Effector memory CD8-positive, alpha-beta T cell (primary cell): Measurements from ENCODE around the gene ST6GALNAC1.

Source experiments
- ATAC-seq: fragments of 150-1000 bp; cut with Tn5 transposase; replicated peaks from 2 replicates; pipeline ENCODE4 v1.10.0; 2021; ENCODE audit warnings: mild to moderate bottlenecking, moderate library complexity
- DNase-seq, 3 experiments: peaks; one replicate each; pipeline ENCODE4 v3.0.0; 2021
- H3K27ac Mint-ChIP-seq, 2 donors: one replicate each; pipeline ENCODE4 v1.8.0; 2022; ENCODE audit warnings: mild to moderate bottlenecking in 2 of 2, mixed read lengths in 2 of 2, moderate library complexity in 2 of 2
- H3K27me3 Mint-ChIP-seq, 2 donors: one replicate each; pipeline ENCODE4 v1.8.0; 2022; ENCODE audit warnings: mixed read lengths in 2 of 2
- H3K36me3 Mint-ChIP-seq: one replicate; pipeline ENCODE4 v1.8.0; 2022; ENCODE audit warnings: mild to moderate bottlenecking, moderate library complexity, mixed read lengths; ENCODE audit not compliant: insufficient read depth
- H3K4me1 Mint-ChIP-seq, 2 donors: one replicate each; pipeline ENCODE4 v1.8.0; 2022; ENCODE audit warnings: low read depth in 2 of 2, mixed read lengths in 2 of 2
- H3K4me3 Mint-ChIP-seq, 2 donors: one replicate each; pipeline ENCODE4 v1.8.0; 2022; ENCODE audit warnings: mild to moderate bottlenecking in 2 of 2, mixed read lengths in 2 of 2, moderate library complexity in 2 of 2
- H3K9me3 Mint-ChIP-seq, 2 donors: one replicate each; pipeline ENCODE4 v1.8.0; 2022; ENCODE audit warnings: mixed read lengths in 2 of 2
- total RNA-seq, 9 experiments: gene quantifications; one replicate each; lab custom pipeline; 2026; lab: John Stamatoyannopoulos, UW

Gene ST6GALNAC1
- total RNA-seq = 0 to 5.5 (median 0.18) reads per million in 9 experiments

GRCh38 chr17:76643553-76644148 is at the start of gene ST6GALNAC1:
TSS of gene ST6GALNAC1 (minus strand) at chr17:76643757. CDS start at chr17:76643638, 119 bp downstream.
- peaks cover under 1 to 31% of the 10 kb centered on the region in 2 donors for H3K27me3 Mint-ChIP-seq
- peak; percentile 19 for ATAC-seq

GRCh38 chr17:76691379-76692191 is 48.0 kb upstream of the ST6GALNAC1 start:
- H3K4me3 Mint-ChIP-seq = no peak overlapping the region
- no peak overlapping the region for H3K27ac Mint-ChIP-seq

More at GRCh38 chr17:76643553-76644148, at the start of gene ST6GALNAC1:
- no peak within 1 kb of the TSS for H3K4me3 Mint-ChIP-seq
- no peak for DNase-seq
- H3K9me3 Mint-ChIP-seq = peaks cover 0 to 8% of the 10 kb centered on the region in 2 donors
- no peak within 1 kb of the TSS for H3K27ac Mint-ChIP-seq
- no peaks in the 10 kb centered on the region for H3K36me3 Mint-ChIP-seq
- peaks cover 4 to 6% of the 10 kb centered on the region in 2 donors for H3K4me1 Mint-ChIP-seq

GRCh38 chr17:76690596-76691280 is 47.2 kb upstream of the ST6GALNAC1 start:
- Mint-ChIP-seq H3K27me3 (no peaks in the 10 kb centered on the region), H3K27ac (no peak overlapping the region), H3K36me3 (peaks cover 6% of the 10 kb centered on the region), H3K4me3 (no peak overlapping the region), H3K4me1 (peaks cover 0 to 4% of the 10 kb centered on the region in 2 donors), H3K9me3 (no peaks in the 10 kb centered on the region)
- no peak for ATAC-seq
- no peak for DNase-seq

More at GRCh38 chr17:76691379-76692191, 48.0 kb upstream of the ST6GALNAC1 start:
- H3K27me3 Mint-ChIP-seq = no peaks in the 10 kb centered on the region
- peaks cover 4 to 8% of the 10 kb centered on the region in 2 donors for H3K4me1 Mint-ChIP-seq
- no peak for ATAC-seq
- no peaks in the 10 kb centered on the region for H3K9me3 Mint-ChIP-seq
- DNase-seq = no peak
- peaks cover 6% of the 10 kb centered on the region for H3K36me3 Mint-ChIP-seq

- Mint-ChIP-seq H3K27ac (no peak overlapping the region), H3K27me3 (no peaks in the 10 kb centered on the region), H3K9me3 (no peaks in the 10 kb centered on the region), H3K36me3 (peaks cover 10% of the 10 kb centered on the region), H3K4me3 (no peak overlapping the region), H3K4me1 (no peaks in the 10 kb centered on the region)
- ATAC-seq = no peak
- DNase-seq = no peak
These were observed 46.3 kb upstream of the ST6GALNAC1 start for GRCh38 chr17:76689859-76690258.

- Mint-ChIP-seq H3K4me3 (no peak overlapping the region), H3K9me3 (no peaks in the 10 kb centered on the region), H3K27ac (peak overlapping the region in 1 of 2 donors; percentile 44), H3K4me1 (peaks cover 0 to 2% of the 10 kb centered on the region in 2 donors), H3K27me3 (no peaks in the 10 kb centered on the region), H3K36me3 (peaks cover 9% of the 10 kb centered on the region)
- ATAC-seq (no peak), DNase-seq (no peak)
These were observed 44.6 kb upstream of the ST6GALNAC1 start for GRCh38 chr17:76688165-76688622.

- Mint-ChIP-seq H3K4me3 (no peak overlapping the region), H3K36me3 (peaks cover 7% of the 10 kb centered on the region), H3K27ac (peak overlapping the region in 1 of 2 donors; percentile 6), H3K9me3 (no peaks in the 10 kb centered on the region), H3K4me1 (peaks cover 2 to 6% of the 10 kb centered on the region in 2 donors), H3K27me3 (no peaks in the 10 kb centered on the region)
- ATAC-seq = no peak
- DNase-seq = no peak
These were observed 44.0 kb upstream of the ST6GALNAC1 start for GRCh38 chr17:76687298-76688164.

GRCh38 chr17:76686538-76687297 is 43.2 kb upstream of the ST6GALNAC1 start:
- DNase-seq = no peak
- Mint-ChIP-seq H3K36me3 (peaks cover 7% of the 10 kb centered on the region), H3K9me3 (no peaks in the 10 kb centered on the region), H3K27ac (peak overlapping the region in 1 of 2 donors; percentile 26), H3K4me3 (no peak overlapping the region), H3K27me3 (no peaks in the 10 kb centered on the region), H3K4me1 (peaks cover 10 to 12% of the 10 kb centered on the region in 2 donors)
- no peak for ATAC-seq

- H3K36me3 Mint-ChIP-seq = peaks cover 7% of the 10 kb centered on the region
- no peak overlapping the region for H3K27ac Mint-ChIP-seq
- H3K4me1 Mint-ChIP-seq = peaks cover 19 to 21% of the 10 kb centered on the region in 2 donors
- no peaks in the 10 kb centered on the region for H3K9me3 Mint-ChIP-seq
- no peak for DNase-seq
- no peaks in the 10 kb centered on the region for H3K27me3 Mint-ChIP-seq
- H3K4me3 Mint-ChIP-seq = no peak overlapping the region
- ATAC-seq = no peak
These were observed 42.3 kb upstream of the ST6GALNAC1 start for GRCh38 chr17:76685846-76686245.

- no peak overlapping the region for H3K27ac Mint-ChIP-seq
- peaks cover 21 to 23% of the 10 kb centered on the region in 2 donors for H3K4me1 Mint-ChIP-seq
- no peaks in the 10 kb centered on the region for H3K9me3 Mint-ChIP-seq
- peaks cover 4% of the 10 kb centered on the region for H3K36me3 Mint-ChIP-seq
- H3K4me3 Mint-ChIP-seq = peak overlapping the region in 1 of 2 donors; percentile 24
- no peaks in the 10 kb centered on the region for H3K27me3 Mint-ChIP-seq
- ATAC-seq = no peak
- no peak for DNase-seq
These were observed 41.8 kb upstream of the ST6GALNAC1 start for GRCh38 chr17:76685366-76685765.

- no peak for ATAC-seq
- peaks cover 4% of the 10 kb centered on the region for H3K36me3 Mint-ChIP-seq
- H3K27me3 Mint-ChIP-seq = no peaks in the 10 kb centered on the region
- no peak overlapping the region for H3K27ac Mint-ChIP-seq
- peaks cover 21 to 23% of the 10 kb centered on the region in 2 donors for H3K4me1 Mint-ChIP-seq
- no peak overlapping the region for H3K4me3 Mint-ChIP-seq
- DNase-seq = no peak
- no peaks in the 10 kb centered on the region for H3K9me3 Mint-ChIP-seq
These were observed 41.2 kb upstream of the ST6GALNAC1 start for GRCh38 chr17:76684756-76685155.

- peak overlapping the region in 1 of 2 donors; percentile 19 for H3K27ac Mint-ChIP-seq
- DNase-seq (no peak), ATAC-seq (no peak)
- H3K4me3 Mint-ChIP-seq = no peak overlapping the region
- no peaks in the 10 kb centered on the region for H3K9me3 Mint-ChIP-seq
- H3K27me3 Mint-ChIP-seq = no peaks in the 10 kb centered on the region
- H3K36me3 Mint-ChIP-seq = peaks cover 4% of the 10 kb centered on the region
- peaks cover 21 to 23% of the 10 kb centered on the region in 2 donors for H3K4me1 Mint-ChIP-seq
These were observed 40.6 kb upstream of the ST6GALNAC1 start for GRCh38 chr17:76683921-76684745.
